Dedifferentiated amniotic fluid mesenchymal stem cell (primary cell): Measurements from ENCODE around the gene TM2D1.

Source experiments
- DNase-seq: peaks from one replicate; pipeline ENCODE4 v3.0.0-alpha.2; 2016; ENCODE audit errors: extremely low spot score

The TM2D1 gene

DNA sequence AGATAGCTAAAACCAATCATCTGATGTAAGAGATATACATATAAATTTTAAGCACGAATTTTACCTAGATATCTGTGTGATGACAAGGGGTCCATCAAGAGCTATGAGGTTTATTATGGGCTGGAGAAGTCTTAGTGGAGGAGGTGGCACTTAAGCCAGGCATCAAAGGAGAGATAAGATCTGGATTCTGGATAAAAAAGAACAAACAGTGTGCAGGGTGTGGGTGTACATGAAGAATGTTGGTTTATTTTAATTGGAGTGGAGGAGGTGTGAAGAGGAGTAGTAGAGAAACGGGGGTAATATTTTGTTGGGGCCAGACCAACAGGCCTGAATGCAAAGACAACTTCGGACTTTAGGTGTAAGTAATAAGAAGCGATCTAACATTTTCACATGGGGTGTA, 80.6 kb downstream of the TM2D1 start:
- no peak for DNase-seq

DNA sequence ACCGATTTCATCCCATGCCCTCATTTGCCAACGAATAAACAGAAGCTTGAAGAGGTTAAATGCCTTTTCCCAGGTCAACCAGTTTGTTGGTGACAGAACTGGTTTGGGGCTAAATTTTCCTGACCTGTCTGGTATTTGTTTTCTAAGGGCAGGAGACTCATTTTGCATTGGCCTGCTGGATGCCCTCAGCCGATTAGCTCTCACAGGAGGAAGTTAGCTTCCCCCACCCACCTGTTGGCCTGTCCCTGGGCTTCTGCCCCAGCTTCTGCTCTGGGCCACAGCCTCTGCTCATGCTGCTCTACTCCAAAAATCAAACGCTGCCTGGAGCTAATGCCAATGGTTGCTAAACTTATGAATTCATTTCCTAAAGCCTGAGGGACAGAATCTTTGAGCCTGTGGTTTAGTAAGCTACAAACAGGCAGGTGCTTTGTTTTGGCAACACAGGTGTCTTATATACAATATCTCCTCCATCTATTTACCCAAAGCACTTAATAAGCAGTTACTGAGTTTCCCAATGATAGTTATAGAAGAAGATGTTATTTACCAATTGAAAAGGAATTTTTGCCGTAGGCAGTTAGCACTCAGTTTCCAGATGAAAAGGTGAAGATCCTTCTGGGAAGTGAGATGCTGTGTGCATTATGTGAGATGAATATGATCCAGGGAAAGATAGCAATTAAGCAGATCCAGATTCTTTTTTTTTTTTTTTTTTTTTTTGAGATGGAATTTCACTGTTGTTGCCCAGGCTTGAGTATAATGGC, 82.3 kb downstream of the TM2D1 start:
- no peak for DNase-seq

DNA sequence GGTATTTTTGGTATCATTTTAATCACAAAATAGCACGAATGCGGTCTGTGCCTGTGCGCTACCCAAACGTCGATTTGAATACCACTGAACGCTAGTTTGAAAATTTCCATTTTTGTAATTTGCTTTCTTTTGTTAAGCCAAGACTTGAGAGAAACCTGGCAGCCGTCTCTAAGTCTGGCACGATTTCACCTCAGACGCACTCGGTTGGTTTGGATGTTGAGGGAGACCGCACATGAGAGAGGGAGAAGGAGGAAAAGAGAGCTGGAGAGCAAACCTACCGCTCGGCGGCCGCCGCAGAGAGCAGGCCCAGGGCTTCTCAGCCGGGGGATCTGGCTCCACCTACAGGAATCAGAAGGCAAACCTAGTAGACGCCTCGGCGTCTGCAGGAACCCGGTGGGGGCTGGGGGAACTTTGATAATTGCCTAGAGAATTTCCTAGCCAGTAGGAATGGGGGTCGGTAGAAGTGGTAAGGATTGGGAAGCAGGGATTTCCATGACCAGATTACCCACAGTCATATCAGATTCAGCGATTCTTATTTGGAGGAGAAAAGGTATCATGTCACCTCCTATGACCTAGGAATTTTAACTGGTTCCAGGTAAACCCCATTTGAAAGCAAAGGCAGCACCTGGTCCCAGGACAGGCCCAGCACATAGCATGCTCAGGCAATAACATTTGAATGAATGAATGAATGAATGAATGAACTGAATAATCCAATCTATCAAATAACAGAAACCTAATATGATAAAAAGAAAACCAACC, 83.2 kb downstream of the TM2D1 start:
- DNase-seq, result no peak

DNA sequence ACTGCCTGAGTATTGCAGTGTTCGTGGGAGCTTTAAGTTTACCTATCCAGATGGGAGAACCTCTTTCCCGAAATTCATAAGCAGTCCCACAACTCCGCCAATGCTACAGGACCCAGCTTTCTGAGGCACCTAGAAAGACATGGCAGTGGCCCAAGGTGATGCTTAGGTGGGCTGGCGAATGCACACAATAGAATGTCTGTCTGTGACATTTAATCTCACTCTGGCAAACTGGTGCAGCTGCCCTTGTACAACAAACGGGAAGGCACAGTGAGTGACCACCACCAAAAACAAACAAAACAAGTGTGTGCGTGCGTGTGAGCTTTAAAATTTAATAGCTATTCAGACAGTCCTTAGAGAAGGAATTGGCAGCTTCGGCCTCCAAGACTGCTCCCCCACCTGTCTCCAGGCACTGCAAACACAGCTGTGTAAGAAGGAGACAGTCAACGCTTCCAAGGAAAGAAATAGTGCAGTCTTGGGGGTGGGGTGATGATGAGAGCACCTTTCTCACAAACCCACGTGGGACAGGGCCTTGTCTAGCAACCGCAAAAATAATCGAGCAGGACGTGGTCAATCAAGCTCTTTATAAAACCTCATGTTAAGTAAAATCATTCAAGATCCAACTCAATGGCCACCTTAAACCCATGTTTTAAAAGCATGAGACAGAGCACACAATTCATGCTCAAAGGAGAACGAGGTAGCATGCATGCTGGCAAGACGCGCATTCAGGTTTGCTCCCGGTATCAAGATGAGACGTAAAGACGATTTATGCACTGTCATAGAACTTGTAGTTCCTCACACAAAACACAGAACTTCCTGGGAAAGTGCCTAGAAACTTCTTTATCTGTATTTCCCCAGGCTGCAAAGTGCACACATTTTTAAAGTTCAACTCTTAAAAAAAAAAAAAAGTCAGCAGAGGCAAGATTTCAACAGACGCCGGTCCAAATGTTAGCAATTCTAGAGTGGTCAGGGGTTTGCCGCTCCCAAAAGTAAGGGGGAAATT, 84.1 kb downstream of the TM2D1 start:
- DNase-seq, result no peak

- DNase-seq, result no peak
Observed at GRCh38 chr1:61639608-61640336, 85.2 kb downstream of the TM2D1 start.

GRCh38 chr1:61638911-61639605, 85.9 kb downstream of the TM2D1 start:
- no peak for DNase-seq

GRCh38 chr1:61638296-61638695, 86.6 kb downstream of the TM2D1 start:
- peak; percentile 32 for DNase-seq

DNA sequence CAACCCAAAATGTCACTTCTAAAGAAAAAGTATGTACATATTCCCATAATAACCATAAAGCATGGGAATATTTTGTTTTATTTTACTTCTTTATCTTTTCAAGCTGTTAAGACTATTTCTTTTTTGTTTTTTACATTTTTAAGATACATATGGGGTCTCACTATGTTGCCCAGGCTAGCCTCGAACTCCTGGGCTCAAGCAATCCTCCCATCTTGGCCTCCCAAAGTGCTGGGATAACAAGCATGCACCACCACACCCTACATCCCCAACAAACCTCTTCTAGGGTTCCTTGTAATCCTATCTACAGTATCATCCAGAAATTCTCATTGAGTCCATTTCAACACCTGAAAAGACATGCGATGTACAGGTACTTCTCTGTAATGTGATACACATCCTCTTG, 87.5 kb downstream of the TM2D1 start:
- DNase-seq, result no peak

- DNase-seq, result no peak
Observed at GRCh38 chr1:61636814-61637213, 88.1 kb downstream of the TM2D1 start.

DNA sequence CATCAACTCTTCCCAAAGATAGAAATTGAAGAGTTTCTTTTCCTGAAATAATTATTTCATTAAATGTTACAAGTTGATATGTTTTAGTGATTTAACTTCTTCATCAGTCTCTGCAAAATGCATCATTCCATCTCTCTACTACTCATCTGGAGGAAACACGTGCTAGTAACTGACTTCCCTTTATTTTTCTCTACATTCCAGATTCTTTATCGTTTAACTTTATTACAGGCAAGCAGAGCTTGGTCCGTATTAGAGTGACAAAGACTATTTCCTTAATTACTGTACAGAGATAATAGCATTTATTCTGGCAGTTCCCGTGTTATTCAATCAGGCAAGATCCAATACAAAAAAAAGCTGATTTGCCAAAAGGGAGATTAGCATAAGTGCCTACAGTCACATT, 88.6 kb downstream of the TM2D1 start:
- DNase-seq, result no peak

- no peak for DNase-seq
Observed at GRCh38 chr1:61635557-61635956, 89.4 kb downstream of the TM2D1 start.

GRCh38 chr1:61631436-61631835, 93.5 kb downstream of the TM2D1 start:
- no peak for DNase-seq
